ENCODE results near the gene LBHD1. TPM values are rescaled to one million over a fixed set of nuclear protein-coding genes. Genes with fewer than 3 reads are reported as not detected.
"Not testable (repeated sequence)": the region's sequence is repeated elsewhere in the genome, so short reads cannot be mapped to it uniquely, and the experiment has no call there.

The LBHD1 gene
- total RNA-seq, 4 donors from 2014 or later = 6.6 to 25.6 (median 11.9) TPM

DNA sequence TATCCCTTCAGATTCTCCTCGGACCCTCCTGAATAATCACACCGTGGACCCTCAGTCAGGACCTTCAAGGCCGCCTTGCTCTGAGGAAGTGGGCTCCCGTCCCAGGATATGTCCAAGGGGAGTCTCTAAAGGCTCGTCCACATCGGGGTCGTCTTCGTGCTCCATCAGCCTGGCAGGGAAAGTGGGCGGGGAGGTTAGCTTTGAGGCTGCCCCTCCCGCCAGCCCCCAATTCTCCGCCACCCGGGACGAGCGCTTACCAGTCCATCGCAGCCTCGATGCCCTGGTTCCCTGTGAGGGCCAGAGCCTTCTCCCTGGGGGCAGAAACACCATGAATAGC lies 6.3 kb upstream of the LBHD1 start:
- Histone ChIP-seq H3K4me1 (peaks cover 0 to 29% (median 4%) of the 10 kb centered on the region in 4 donors), H3K9me3 (no peaks in the 10 kb centered on the region), H3K27me3 (no peaks in the 10 kb centered on the region), H3K27ac (peak overlapping the region; percentile 79 to 92 (median 89)), H3K4me3 (peak overlapping the region; percentile 78 to 97 (median 90)), H3K36me3 (peaks cover 0 to 38% (median 0%) of the 10 kb centered on the region in 3 donors)
- no peak for DNase-seq
- TF ChIP-seq POLR2A (IDR thresholded peaks at IDR 0.05) = no peak
- TF ChIP-seq, protein P1, sequence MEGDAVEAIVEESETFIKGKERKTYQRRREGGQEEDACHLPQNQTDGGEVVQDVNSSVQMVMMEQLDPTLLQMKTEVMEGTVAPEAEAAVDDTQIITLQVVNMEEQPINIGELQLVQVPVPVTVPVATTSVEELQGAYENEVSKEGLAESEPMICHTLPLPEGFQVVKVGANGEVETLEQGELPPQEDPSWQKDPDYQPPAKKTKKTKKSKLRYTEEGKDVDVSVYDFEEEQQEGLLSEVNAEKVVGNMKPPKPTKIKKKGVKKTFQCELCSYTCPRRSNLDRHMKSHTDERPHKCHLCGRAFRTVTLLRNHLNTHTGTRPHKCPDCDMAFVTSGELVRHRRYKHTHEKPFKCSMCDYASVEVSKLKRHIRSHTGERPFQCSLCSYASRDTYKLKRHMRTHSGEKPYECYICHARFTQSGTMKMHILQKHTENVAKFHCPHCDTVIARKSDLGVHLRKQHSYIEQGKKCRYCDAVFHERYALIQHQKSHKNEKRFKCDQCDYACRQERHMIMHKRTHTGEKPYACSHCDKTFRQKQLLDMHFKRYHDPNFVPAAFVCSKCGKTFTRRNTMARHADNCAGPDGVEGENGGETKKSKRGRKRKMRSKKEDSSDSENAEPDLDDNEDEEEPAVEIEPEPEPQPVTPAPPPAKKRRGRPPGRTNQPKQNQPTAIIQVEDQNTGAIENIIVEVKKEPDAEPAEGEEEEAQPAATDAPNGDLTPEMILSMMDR (IDR thresholded peaks at IDR 0.05) = no peak

DNA sequence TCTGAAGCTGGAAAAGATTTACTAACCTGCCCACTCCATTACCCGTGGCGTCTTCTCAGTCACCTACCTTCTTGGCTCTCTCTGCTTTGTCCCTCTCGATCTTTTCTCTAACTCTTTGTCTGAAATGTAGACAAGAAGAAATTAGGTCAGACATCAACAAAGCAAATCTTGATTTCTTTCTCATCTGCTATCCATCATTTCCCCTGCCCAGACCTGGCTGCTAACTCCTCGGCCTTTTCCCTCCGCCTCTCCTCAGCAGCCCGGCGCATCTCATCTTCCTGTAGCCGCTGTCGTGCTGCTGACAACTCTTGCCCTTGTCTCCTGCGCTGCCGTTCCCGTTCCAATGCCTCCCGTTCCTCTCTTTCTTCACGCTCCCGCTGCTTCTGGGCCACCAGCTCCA lies 5.6 kb upstream of the LBHD1 start:
- DNase-seq = no peak
- Histone ChIP-seq H3K4me3 (peak overlapping the region in 2 of 4 donors; percentile 78 to 97), H3K9me3 (no peaks in the 10 kb centered on the region), H3K36me3 (peaks cover 0 to 38% (median 0%) of the 10 kb centered on the region in 3 donors), H3K27ac (no peak overlapping the region), H3K4me1 (peaks cover 0 to 35% (median 7%) of the 10 kb centered on the region in 4 donors), H3K27me3 (no peaks in the 10 kb centered on the region)
- TF ChIP-seq, protein P1 (IDR thresholded peaks at IDR 0.05) = no peak
- TF ChIP-seq POLR2A (IDR thresholded peaks at IDR 0.05) = no peak

- DNase-seq = no peak
- Histone ChIP-seq H3K4me3 (no peak overlapping the region), H3K27ac (no peak overlapping the region), H3K4me1 (peaks cover 0 to 40% (median 11%) of the 10 kb centered on the region in 4 donors), H3K36me3 (peaks cover 0 to 38% (median 0%) of the 10 kb centered on the region in 3 donors), H3K9me3 (no peaks in the 10 kb centered on the region), H3K27me3 (no peaks in the 10 kb centered on the region)
- no peak for TF ChIP-seq POLR2A (IDR thresholded peaks at IDR 0.05)
- TF ChIP-seq, protein P1 (IDR thresholded peaks at IDR 0.05) = no peak
These were observed 5.1 kb upstream of the LBHD1 start for GRCh38 chr11:62677156-62677555.

- H3K4me1 ChIP-seq = peaks cover 0 to 40% (median 11%) of the 10 kb centered on the region in 4 donors
- no peaks in the 10 kb centered on the region for H3K27me3 ChIP-seq
- H3K9me3 ChIP-seq = no peaks in the 10 kb centered on the region
- DNase-seq = no peak
- TF ChIP-seq, protein P1 (IDR thresholded peaks at IDR 0.05) = no peak
- TF ChIP-seq POLR2A (IDR thresholded peaks at IDR 0.05) = no peak
- H3K36me3 ChIP-seq = peaks cover 0 to 38% (median 0%) of the 10 kb centered on the region in 3 donors
- H3K4me3 ChIP-seq = no peak overlapping the region
- no peak overlapping the region for H3K27ac ChIP-seq
These were observed 4.6 kb upstream of the LBHD1 start for GRCh38 chr11:62676698-62677097.

DNA sequence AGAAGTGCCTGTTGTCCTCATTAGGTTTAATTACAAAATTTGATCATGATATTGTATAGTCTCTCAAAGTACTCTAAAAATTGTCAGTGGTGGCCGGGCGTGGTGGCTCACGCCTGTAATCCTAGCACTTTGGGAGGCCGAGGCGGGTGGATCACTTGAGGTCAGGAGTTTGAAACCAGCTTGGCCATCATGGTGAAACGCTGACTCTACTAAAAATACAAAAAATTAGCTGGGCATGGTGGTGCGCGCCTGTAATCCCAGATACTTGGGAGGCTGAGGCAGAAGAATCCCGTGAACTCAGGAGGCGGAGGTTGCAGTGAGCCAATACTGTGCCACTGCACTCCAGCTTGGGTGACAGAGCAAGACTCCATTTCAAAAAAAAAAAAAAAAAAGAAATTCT lies 3.3 kb upstream of the LBHD1 start:
- Histone ChIP-seq H3K36me3 (peaks cover 0 to 38% (median 0%) of the 10 kb centered on the region in 3 donors), H3K4me1 (peaks cover 0 to 46% (median 13%) of the 10 kb centered on the region in 4 donors)
- H3K9me3 ChIP-seq, H3K27ac ChIP-seq, DNase-seq, H3K27me3 ChIP-seq, H3K4me3 ChIP-seq: not testable (repeated sequence)

DNA sequence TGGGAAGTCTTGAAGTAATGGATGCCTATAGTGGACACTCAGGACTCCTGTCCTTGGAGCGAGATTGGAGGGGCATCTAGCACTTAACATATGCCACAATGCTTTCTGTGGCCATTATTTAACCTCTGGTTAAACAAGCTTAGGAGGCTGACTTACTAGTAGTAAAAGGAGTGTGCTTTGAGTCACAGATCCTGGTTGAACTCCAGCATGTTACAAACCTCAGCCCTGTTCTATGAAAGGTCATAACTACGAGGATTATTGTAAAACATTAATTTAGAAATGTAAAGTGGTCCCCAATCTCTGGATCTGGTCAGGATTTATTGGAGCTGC lies 1.1 kb upstream of the LBHD1 start:
- H3K9me3 ChIP-seq = no peaks in the 10 kb centered on the region
- peak overlapping the region in 1 of 4 donors; percentile 81 for H3K4me3 ChIP-seq
- no peak for DNase-seq
- H3K27me3 ChIP-seq = no peaks in the 10 kb centered on the region
- peaks cover 0 to 52% (median 15%) of the 10 kb centered on the region in 4 donors for H3K4me1 ChIP-seq
- no peak for TF ChIP-seq POLR2A (IDR thresholded peaks at IDR 0.05)
- TF ChIP-seq, protein P1 (IDR thresholded peaks at IDR 0.05) = no peak
- H3K36me3 ChIP-seq = peaks cover 0 to 38% (median 0%) of the 10 kb centered on the region in 3 donors
- peak overlapping the region in 2 of 4 donors; percentile 23 to 91 for H3K27ac ChIP-seq

Data from Peyer's patch (tissue), 4 donors.